Limb (tissue), 2 donors: ENCODE results near the gene SSTR4.
A peak's percentile ranks its signal among the peaks of the same experiment; 100 is the strongest.

Source experiments
- DNase-seq, 2 donors: peaks; one replicate each; pipeline ENCODE4 v3.0.0-alpha.2; 2016; ENCODE audit errors: extremely low spot score in 2 of 2

SSTR4 gene

GRCh38 chr20:23042270-23042669, 7.2 kb downstream of the SSTR4 start:
- no peak for DNase-seq

DNA sequence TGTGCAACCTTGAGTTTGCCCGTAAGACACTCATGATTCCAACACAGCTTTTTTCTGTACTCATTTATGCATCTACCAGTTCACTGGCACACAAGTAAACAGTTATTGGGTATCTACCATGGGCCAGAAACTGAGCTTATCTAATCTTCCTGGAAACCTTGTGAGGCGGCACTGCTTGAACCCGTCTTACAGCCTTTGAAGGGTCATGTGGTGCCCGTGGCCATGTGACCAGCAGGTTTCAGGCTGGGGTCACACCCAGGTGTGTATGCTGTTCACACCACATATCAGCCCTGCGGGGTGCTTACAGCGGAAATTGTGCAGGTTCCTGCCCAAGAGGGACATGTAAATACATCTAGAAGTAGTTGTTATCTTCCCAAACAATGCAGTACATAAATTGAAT, 8.3 kb downstream of the SSTR4 start:
- no peak for DNase-seq

DNA sequence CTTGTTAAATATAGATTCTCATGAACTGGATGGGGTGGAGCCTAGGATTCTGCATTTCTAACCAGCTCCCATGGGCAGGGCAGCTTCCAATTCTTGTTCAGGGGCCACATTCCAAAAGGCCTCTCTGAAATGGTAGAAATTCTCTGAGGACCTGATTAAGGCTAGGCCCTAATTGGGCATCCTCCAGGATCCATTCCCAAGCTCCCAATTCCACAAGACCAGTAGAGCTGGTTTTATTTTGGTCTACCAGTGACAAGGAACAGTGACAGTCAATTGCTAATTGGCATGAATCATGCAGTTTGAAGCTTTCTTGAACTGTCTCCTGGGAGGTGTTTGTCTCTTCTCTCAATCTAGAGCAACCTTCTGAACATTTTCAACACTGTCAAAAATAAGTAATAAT, 11.3 kb downstream of the SSTR4 start:
- no peak for DNase-seq

GRCh38 chr20:23047001-23047737, 12.1 kb downstream of the SSTR4 start:
- DNase-seq: peak in 1 of 2 donors; percentile 34

- peak in 1 of 2 donors; percentile 43 for DNase-seq
These were observed 12.7 kb downstream of the SSTR4 start for GRCh38 chr20:23047738-23048214.

DNA sequence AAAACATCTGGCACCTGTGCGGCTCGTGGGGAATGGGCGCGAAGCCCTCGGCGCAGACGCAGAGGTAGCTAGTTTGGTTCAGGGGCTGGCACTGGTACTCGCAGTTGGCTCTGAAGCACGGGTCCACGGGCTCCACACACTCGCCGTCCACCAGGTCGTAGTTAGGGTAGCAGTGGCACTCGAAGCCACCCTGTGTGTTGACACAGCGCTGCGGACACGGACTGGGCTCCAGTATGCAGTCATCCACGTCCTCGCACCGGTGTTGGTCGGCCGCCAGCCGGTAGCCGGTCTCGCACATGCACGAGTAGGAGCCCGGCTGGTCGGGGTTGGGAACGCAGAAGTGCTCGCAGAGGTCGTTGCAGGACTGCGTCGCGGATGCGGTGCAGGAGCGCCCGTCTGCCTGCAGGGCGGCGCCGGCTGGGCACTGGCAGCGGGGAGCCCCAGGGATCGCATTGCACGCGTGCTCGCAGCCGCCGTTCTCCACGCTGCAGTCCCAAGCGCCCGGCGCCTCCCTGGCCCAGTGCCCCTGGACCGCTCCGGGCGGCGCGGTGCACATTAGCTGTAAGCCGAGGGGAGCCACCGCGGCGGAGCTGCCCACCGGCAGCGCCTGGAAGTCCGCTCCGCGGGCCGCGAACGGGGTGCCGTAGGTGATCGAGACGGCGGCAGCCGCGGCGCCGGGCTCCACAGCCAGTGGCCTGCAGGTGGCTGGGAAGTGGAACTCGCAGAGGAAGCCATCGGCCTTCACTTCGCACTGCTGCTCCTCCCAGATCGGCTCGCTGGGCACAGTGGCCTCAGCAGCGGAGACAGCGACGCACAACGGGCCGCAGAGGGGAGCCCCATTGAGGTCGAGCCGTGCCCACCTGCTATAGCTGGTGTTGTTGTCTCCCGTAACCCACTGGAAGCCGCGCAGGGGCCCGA, 13.4 kb downstream of the SSTR4 start:
- DNase-seq: peak in 1 of 2 donors; percentile 59

DNA sequence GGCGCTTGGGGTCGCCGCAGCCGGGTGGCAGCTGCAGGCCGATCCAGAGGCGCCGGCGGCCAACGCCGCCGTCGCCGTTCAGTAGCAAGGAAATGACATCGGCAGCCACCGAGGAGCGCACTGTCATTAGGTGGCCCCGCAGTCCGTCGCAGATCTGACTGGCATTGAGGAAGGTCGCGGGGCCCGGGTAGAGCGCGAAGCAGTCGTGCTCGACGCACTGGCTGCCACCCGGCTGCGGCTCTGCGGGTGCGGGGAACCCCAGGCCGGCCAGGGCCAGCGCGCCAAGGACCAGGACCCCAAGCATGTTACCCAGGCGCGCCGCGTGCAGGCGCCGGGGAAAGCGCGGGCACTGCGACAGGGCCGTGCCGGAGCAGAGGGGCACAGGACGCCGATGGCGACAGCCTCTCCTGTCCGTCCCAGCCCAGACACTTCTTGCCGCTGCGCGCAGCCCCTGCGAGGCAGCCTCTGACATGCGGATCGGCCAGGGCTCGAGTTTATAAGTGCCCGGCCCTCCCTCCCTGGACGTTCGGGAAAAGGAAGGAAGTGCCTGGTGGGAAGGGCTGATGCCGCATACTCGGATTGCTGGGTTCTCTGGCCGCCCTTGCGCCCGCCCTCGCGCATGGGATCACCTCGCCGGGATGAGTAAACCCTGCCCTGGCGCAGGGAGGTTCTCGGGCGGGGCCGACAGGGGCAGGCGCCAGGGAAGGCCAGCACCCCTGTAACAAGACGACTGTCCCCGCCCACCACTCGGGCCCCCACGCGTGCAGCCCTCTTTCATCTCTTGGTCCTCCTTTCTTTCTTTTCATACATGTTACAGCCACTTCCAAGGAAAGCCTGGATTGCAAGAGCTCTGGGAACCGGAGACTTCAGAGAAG, 14.3 kb downstream of the SSTR4 start, which contains the start of gene THBD:
THBD (minus strand) TSS at position 472 of the 875 bp plus-strand sequence; CDS start at position 304, 168 bp downstream.
- DNase-seq: peak in 1 of 2 donors; percentile 68

GRCh38 chr20:23050076-23050838, 15.1 kb downstream of the SSTR4 start:
- peak in 1 of 2 donors; percentile 59 for DNase-seq

- peak; percentile 82 to 89 for DNase-seq
These were observed 15.9 kb downstream of the SSTR4 start for GRCh38 chr20:23050847-23051627.

DNA sequence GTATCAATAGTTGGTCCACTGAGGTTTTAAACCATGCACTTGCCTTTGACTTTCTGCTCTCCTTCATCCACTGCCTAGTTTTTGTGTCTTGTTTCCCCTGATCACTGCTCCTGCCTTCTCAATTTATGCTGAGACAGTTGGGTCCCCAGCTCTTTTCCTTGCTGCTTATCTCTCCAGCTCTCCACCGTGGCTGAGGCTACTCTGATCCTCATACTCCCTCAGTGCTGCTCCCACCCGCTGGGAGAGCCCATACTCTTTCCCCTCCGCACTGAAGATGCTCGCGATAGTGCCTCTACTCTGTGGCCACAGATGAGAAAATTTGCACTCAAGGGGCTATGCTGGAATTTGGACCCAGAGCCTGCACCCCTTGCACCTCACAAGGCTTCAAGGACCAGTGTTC, 17.8 kb downstream of the SSTR4 start:
- no peak for DNase-seq

DNA sequence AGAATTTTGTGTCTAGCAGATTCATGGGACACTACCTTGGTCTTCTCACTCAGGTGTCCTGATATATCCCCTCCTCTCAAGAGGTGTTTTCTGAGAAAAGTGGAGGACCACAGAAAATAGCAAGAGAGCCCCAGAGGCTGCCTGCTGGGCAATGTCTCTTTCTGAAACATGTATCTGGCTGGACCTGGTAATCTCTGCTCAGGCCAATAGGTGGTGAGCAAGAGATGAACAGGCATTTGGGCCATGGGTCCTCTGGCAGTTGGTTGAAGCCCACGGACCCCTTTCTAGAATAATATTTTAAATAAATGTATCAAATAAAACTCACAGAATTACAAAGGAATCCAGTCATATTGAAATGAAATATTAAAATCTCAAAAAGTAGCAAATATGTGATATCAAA, 23.1 kb downstream of the SSTR4 start:
- no peak for DNase-seq

- DNase-seq: no peak
These were observed 23.9 kb downstream of the SSTR4 start for GRCh38 chr20:23059001-23059400.

DNA sequence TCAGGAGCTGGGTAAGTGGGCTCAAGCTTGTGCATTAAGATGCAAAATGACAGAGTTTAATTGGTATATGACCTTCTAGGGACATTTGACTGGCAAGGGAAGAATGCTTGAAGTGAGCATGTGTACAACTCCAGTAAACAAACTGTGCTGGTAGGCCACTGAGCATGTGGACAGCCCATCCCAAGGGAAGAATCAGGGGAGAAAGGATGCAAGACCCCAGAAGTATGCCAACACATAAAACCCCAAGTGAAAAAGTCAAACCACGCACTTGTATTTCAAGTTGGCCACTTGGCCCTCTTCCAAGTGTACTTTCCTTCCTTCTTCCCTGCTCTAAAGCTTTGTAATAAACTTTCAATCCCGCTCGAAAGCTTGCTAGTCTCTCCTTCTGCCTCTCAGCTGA, 24.7 kb downstream of the SSTR4 start:
- no peak for DNase-seq

DNA sequence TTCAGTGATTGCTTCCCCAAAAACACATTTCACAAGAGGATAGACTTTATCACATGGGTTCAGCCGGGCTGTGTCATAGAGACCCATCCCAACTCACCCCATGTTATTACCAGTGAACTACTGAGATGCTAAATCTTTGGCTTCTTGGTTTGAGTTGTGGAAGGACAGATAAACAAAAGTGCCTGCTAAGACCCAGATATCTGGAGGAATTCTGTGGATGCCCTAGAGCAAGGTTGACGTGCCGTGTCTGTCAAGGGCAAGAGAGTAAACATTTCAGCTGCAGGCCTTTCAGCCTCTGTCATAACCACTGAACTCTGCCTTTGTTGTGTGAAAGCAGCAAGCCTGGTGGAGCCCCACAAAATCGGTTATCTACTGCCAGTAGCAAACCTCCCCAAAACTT, 25.5 kb downstream of the SSTR4 start:
- DNase-seq: no peak

- DNase-seq: no peak
These were observed 26.1 kb downstream of the SSTR4 start for GRCh38 chr20:23061262-23061661.

GRCh38 chr20:23061734-23062561, 26.8 kb downstream of the SSTR4 start:
- peak in 1 of 2 donors; percentile 88 for DNase-seq

DNA sequence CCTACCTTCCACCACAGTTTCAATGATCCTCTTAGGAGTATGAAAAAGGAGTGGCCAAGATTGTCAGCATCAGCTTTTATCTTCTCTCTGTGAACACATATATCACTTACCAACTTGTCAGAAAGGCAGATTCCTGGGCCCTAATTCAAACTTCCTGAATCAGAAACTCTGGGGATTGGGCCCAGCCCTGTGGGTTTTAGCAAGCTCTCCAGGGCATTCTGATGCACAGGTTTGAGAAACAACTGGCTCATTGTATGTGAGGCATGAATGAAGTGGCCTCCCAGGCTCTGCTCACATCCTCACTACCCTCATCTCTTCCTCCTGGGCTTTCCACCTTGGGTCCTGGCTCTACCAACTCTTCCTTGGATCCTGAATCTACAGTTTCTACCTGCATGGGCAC, 27.5 kb downstream of the SSTR4 start:
- no peak for DNase-seq

DNA sequence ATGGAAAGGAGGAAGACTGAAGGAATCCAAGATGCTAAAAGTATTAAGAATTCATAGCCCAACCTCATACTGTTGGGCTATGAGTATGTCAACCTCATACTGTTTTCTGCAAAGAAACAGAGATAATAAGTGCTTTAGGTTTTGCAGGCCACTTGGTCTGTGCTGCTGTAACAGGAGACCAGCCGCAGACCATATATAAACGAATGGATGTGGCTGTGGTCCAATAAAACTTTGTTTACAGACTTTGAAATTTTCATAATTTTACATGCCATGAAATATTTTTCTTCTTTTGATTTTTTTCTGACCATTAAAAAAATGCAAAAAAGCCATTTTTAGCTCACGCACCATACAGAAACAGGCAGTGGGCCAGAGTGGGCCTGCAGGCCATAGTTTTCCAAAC, 28.1 kb downstream of the SSTR4 start:
- DNase-seq: no peak

- DNase-seq: no peak
These were observed 28.5 kb downstream of the SSTR4 start for GRCh38 chr20:23063581-23063980.
